NCI-H2227 (cell line): ENCODE results near the gene SPAG16.

Source experiments
- DNase-seq: peaks from one replicate; lab custom pipeline; 2025; ENCODE audit not compliant: unreplicated experiment; lab: John Stamatoyannopoulos, UW

Gene SPAG16

DNA sequence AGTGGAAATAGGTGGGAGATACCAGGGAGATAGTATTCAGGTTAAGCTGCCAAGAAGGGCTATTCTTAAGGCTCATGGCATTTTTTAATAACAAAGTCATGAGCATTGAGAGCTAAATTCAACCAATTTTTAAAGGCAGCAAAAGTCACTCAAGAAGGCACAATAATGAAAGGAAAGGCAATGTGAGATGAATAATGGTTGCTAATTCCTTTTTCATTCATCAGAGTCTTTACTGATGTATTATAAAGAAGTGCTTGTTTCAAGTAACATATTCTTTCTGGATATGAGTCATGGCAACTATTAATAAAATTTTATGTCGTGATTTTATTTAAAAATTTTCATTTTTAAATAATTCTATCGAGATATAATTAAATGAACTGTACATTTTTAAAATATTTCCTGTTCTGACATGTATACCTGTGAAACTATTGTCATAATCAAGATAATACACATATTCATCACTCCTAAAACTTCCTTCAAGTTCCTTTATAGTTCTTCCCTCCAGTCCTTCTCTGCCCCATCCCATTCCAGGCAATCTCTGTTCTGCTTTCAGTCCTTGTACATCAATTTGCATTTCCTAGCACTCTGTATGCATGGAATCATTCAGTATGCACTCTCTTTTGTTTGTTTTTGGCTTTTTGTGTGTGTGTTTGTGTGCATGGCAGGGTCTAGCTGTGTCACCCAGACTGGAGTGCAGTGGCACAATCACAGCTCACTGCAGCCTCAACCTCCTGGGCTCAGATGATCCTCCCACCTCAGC lies 1167.4 kb downstream of the SPAG16 start:
- DNase-seq: no peak
